ENCODE results near the gene CNOT9.
"Not testable (repeated sequence)": the region's sequence is repeated elsewhere in the genome, so short reads cannot be mapped to it uniquely, and the experiment has no call there.

CNOT9 gene, protein sequence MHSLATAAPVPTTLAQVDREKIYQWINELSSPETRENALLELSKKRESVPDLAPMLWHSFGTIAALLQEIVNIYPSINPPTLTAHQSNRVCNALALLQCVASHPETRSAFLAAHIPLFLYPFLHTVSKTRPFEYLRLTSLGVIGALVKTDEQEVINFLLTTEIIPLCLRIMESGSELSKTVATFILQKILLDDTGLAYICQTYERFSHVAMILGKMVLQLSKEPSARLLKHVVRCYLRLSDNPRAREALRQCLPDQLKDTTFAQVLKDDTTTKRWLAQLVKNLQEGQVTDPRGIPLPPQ

DNA sequence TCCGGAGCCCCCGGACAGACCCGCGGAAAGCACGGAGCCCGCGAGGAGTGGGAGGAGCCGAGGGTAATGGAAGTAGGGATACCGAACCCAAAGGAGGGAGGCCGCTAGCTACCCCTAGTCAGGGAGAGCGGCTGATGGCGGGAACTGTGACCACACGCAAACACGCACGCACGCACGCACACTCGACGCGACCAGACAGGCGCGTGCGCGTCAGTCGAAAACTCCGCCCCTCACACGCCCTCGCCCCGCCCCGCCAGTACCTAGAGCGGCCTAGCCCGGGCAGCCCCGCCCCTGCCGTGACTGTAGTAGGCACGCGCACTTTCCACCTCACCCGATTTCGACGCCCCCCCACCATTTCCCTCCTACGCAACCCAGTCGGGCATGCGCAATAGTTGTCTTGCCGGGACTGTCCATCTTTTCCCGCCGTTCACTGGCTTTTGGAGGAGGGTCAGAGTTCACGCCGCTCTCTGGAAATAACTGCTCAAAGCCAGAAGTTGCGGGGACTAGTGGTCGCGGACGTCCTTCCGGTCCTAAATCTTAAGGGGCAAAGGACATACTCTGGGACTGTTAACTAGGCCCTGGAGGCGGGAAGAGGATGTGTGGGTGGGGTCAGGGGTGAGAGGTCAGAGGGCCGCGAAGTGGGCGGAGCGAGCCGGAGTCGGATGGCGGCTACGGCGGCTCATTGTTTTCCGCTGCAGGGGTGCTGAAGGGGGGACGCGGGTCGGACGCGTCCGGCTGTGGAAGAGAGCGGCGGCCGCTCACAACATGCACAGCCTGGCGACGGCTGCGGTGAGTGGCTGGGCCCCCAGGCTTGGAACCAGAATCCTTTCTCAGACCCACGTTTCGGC lies at the start of gene CNOT9, which contains the start of gene USP37:
Gene CNOT9 (plus strand): TSS at position 650 of the 848 bp plus-strand sequence. CDS start 116 bp downstream, at position 766.
Gene USP37 (minus strand): TSS at position 162 of the 848 bp plus-strand sequence. CDS start 9,698 bp downstream, outside the sequence.
- H3K4me3 Mint-ChIP-seq = peak within 1 kb of the TSS; percentile 97
- no peaks in the 10 kb centered on the region for H3K27me3 Mint-ChIP-seq
- H3K27ac Mint-ChIP-seq = peak within 1 kb of the TSS; percentile 100
- H3K36me3 Mint-ChIP-seq (ENCODE audit: low read depth) = peaks cover 76% of the 10 kb centered on the region
- H3K9me3 Mint-ChIP-seq = no peaks in the 10 kb centered on the region
- H3K4me1 Mint-ChIP-seq (ENCODE audit: low read depth) = peaks cover 52% of the 10 kb centered on the region

DNA sequence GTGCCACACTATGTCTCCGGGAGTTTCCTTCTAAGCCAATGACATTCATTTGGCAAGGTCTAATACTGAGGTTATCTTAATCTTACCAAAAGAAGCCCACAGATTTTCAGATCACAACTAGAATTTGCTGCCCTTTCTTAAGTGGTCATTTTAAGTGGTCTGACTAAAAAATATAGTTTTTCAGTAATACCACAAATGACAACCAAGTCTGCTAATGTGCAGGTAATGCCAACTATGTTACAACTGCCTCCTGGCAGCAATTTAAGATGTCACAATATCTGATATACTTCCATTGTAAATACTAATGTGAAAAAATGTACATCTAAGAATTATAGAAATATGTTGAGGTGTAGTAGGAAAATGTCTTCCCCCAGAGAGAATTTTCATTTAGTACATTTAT lies 49.8 kb upstream of the CNOT9 start:
- Mint-ChIP-seq H3K27ac (no peak overlapping the region), H3K9me3 (no peaks in the 10 kb centered on the region), H3K4me1 (ENCODE audit: low read depth) (peaks cover 20% of the 10 kb centered on the region), H3K27me3 (no peaks in the 10 kb centered on the region), H3K36me3 (ENCODE audit: low read depth) (peaks cover 67% of the 10 kb centered on the region), H3K4me3 (no peak overlapping the region)

DNA sequence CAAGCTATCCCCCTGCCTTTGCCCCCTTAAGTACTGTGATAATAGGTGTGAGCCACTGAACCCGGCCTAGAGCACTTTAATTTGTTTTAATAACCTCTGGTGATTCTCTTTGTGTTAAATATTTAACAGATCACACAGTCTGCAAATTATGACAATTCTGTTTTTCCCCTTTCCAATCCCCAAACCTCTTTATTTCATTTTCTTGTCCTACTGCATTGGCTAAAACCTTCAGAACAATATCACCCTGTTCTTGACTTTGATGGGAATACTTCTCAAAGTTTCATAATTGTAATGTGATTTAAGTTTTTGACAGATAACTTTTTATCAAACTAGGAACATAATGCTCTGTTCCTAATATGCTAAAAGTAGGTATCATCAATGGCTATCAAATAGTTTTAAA lies 45.0 kb upstream of the CNOT9 start:
- Mint-ChIP-seq H3K9me3 (no peaks in the 10 kb centered on the region), H3K4me1 (ENCODE audit: low read depth) (peaks cover 3% of the 10 kb centered on the region), H3K27me3 (no peaks in the 10 kb centered on the region), H3K36me3 (ENCODE audit: low read depth) (peaks cover 71% of the 10 kb centered on the region), H3K27ac (no peak overlapping the region), H3K4me3 (no peak overlapping the region)

DNA sequence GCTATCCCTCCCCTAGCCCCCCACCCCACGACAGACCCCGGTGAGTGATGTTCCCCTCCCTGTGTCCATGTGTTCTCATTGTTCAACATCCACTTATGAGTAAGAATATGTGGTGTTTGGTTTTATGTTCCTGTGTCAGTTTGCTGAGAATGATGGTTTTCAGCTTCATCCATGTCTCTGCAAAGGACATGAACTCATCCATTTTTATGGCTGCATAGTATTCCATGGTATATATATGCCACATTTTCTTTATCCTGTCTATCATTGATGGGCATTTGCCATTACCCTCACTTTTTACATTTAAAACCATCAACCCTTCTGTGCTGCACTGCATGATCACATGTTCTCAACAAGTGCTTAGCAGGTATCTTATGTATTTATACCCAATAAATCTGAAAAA lies 40.2 kb upstream of the CNOT9 start:
- H3K4me1 Mint-ChIP-seq (ENCODE audit: low read depth); H3K27me3 Mint-ChIP-seq; H3K4me3 Mint-ChIP-seq; H3K9me3 Mint-ChIP-seq; H3K27ac Mint-ChIP-seq: not testable (repeated sequence)
- H3K36me3 Mint-ChIP-seq (ENCODE audit: low read depth) = peaks cover 89% of the 10 kb centered on the region

DNA sequence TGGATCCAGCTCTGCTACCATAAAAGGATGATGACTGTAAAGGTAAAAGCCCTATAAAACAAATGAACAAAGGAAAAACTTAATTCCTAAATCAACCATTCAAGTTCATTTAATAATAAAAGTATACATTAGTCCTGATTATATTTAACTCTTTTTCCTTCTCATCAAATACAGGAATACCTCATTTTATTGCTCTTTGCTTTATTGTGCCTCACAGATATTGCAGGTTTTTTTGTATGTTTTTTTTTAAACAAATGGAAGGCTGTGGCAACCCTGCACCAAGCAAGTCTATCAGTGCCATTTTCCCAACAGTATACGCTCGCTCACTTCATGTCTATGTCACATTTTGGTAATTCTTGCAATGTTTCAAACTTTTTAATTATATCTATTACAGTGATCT lies 38.6 kb upstream of the CNOT9 start:
- H3K4me1 Mint-ChIP-seq (ENCODE audit: low read depth) = no peaks in the 10 kb centered on the region
- H3K9me3 Mint-ChIP-seq = no peaks in the 10 kb centered on the region
- H3K27me3 Mint-ChIP-seq = no peaks in the 10 kb centered on the region
- peaks cover 79% of the 10 kb centered on the region for H3K36me3 Mint-ChIP-seq (ENCODE audit: low read depth)
- H3K27ac Mint-ChIP-seq = no peak overlapping the region
- H3K4me3 Mint-ChIP-seq = no peak overlapping the region

DNA sequence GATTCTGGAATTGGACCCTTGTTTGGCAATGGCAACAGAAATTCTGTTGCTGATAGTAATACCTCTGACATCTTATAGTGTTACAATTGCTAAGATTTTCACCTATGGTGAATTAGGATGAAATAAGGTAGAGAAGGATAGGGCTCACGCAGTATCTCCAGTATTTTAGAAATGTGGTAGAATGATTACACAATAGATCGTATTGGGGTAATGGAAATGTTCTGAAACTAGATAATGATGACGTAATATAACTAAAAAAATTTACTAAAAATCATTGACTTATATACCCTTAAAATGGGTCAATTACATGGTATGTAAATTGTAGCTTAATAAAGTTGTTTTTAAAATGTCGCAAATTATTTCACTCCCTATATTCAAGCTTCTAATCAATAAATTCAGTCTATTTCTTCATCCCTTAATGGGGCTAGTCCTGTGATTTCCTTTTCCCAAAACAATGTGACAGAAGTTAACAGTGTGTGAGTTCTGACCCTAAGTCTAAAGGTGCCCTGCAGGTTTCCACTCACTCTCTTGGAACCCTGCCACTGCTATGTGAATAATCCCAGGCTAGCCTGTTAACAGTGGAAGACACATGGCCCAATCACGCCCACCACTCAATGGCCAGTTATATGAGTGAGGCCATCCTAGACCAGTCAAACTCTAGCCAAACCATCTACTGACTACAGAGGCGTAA lies 31.7 kb upstream of the CNOT9 start:
- H3K4me3 Mint-ChIP-seq = no peak overlapping the region
- no peaks in the 10 kb centered on the region for H3K9me3 Mint-ChIP-seq
- no peaks in the 10 kb centered on the region for H3K4me1 Mint-ChIP-seq (ENCODE audit: low read depth)
- no peaks in the 10 kb centered on the region for H3K27me3 Mint-ChIP-seq
- peaks cover 59% of the 10 kb centered on the region for H3K36me3 Mint-ChIP-seq (ENCODE audit: low read depth)
- H3K27ac Mint-ChIP-seq = no peak overlapping the region

DNA sequence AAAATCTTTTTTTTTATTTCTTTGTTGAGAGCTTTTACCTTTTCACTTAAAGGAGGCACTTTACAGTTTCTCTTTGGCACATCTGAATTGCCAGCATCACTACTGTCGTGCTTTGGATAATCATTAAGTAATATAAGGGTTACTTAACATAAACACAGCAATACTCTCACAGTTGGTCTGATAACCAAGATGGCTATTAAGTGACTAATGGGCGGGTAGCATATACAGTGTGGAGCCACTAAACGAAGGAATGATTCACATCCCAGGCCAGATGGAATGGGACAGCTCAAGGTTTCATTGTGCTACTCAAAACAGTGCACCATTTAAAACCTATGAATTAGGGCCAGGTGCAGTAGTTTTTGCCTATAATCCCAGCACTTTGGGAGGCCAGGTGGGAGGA lies 28.6 kb upstream of the CNOT9 start:
- Mint-ChIP-seq H3K9me3 (no peaks in the 10 kb centered on the region), H3K27ac (no peak overlapping the region), H3K27me3 (no peaks in the 10 kb centered on the region), H3K4me1 (ENCODE audit: low read depth) (no peaks in the 10 kb centered on the region), H3K4me3 (no peak overlapping the region), H3K36me3 (ENCODE audit: low read depth) (peaks cover 61% of the 10 kb centered on the region)

- Mint-ChIP-seq H3K36me3 (ENCODE audit: low read depth) (peaks cover 73% of the 10 kb centered on the region), H3K27ac (no peak overlapping the region), H3K4me1 (ENCODE audit: low read depth) (peaks cover 12% of the 10 kb centered on the region), H3K9me3 (no peaks in the 10 kb centered on the region), H3K4me3 (no peak overlapping the region), H3K27me3 (no peaks in the 10 kb centered on the region)
Observed at GRCh38 chr2:218546012-218546411, 22.6 kb upstream of the CNOT9 start.

DNA sequence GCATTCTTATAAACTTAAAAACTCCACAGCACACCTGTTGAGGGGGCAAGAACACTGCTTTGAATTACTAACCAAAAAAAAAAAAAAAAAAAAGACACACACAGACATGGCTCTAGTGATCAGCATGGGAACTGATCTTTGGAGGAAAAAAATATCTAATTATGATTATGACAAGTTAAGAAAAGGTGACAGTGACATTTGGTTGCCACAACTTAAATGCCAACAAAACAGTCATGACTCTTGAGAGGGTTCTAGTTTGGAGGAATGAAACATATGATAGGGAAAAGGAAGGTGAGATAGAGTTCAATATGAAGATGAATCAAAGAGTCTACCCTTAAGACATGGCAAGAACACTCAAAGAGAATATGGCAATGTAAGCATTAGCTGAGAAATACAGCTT lies 21.1 kb upstream of the CNOT9 start:
- Mint-ChIP-seq H3K9me3 (no peaks in the 10 kb centered on the region), H3K4me1 (ENCODE audit: low read depth) (peaks cover 12% of the 10 kb centered on the region), H3K4me3 (no peak overlapping the region)

DNA sequence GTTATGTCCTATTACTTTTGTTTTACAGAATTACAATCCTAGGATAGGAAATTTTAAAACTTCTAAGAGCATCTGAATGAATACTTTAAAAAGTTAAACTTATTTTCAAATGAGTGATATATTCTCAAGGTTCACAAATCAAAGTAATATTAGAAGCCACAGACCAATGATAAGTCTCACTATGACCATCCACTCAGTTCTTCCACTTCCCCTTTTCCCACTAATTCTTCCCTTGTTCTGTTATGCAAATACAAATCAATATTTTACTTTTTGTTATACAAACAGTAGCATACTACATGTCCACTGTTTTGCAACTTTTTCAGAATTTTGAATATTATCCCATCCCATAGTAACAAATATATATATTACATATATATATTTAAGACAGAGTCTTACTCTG lies 20.7 kb upstream of the CNOT9 start:
- Mint-ChIP-seq H3K9me3 (no peaks in the 10 kb centered on the region), H3K4me1 (ENCODE audit: low read depth) (peaks cover 12% of the 10 kb centered on the region), H3K27me3 (no peaks in the 10 kb centered on the region), H3K27ac (no peak overlapping the region), H3K36me3 (ENCODE audit: low read depth) (peaks cover 71% of the 10 kb centered on the region), H3K4me3 (no peak overlapping the region)

More for the DNA sequence above, 21.1 kb upstream of the CNOT9 start:
- Mint-ChIP-seq H3K27ac (no peak overlapping the region), H3K27me3 (no peaks in the 10 kb centered on the region), H3K36me3 (ENCODE audit: low read depth) (peaks cover 71% of the 10 kb centered on the region)

DNA sequence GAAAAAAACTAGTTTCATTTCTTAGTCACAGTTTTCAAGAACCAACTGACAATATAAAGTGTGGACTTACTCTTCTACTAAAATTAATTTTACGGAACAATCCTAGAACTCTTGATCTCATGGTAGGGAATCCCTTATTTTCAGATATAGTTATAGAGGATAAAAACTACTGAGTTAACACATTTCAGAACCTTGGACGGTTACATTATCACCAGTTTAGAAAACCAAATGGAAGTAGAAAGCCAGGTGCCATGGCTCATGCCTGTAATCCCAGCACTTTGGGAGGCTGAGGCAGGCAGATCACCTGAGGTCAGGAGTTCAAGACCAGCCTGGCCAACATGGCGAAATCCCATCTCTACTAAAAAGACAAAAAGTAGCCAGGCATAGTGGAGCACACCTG lies 14.4 kb upstream of the CNOT9 start:
- H3K27ac Mint-ChIP-seq; H3K4me3 Mint-ChIP-seq; H3K4me1 Mint-ChIP-seq (ENCODE audit: low read depth); H3K9me3 Mint-ChIP-seq; H3K27me3 Mint-ChIP-seq: not testable (repeated sequence)
- H3K36me3 Mint-ChIP-seq (ENCODE audit: low read depth) = peaks cover 71% of the 10 kb centered on the region

GRCh38 chr2:218555527-218555926 lies 13.1 kb upstream of the CNOT9 start:
- no peaks in the 10 kb centered on the region for H3K9me3 Mint-ChIP-seq
- H3K36me3 Mint-ChIP-seq (ENCODE audit: low read depth) = peaks cover 77% of the 10 kb centered on the region
- no peak overlapping the region for H3K27ac Mint-ChIP-seq
- H3K27me3 Mint-ChIP-seq = no peaks in the 10 kb centered on the region
- H3K4me1 Mint-ChIP-seq (ENCODE audit: low read depth) = peaks cover 4% of the 10 kb centered on the region
- no peak overlapping the region for H3K4me3 Mint-ChIP-seq

GRCh38 chr2:218557941-218558340 lies 10.7 kb upstream of the CNOT9 start:
- H3K4me3 Mint-ChIP-seq = no peak overlapping the region
- H3K27me3 Mint-ChIP-seq = no peaks in the 10 kb centered on the region
- peaks cover 4% of the 10 kb centered on the region for H3K4me1 Mint-ChIP-seq (ENCODE audit: low read depth)
- no peak overlapping the region for H3K27ac Mint-ChIP-seq
- no peaks in the 10 kb centered on the region for H3K9me3 Mint-ChIP-seq
- peaks cover 78% of the 10 kb centered on the region for H3K36me3 Mint-ChIP-seq (ENCODE audit: low read depth)

GRCh38 chr2:218558986-218559385 lies 9.7 kb upstream of the CNOT9 start:
- peaks cover 76% of the 10 kb centered on the region for H3K36me3 Mint-ChIP-seq (ENCODE audit: low read depth)
- no peaks in the 10 kb centered on the region for H3K9me3 Mint-ChIP-seq
- no peak overlapping the region for H3K4me3 Mint-ChIP-seq
- no peak overlapping the region for H3K27ac Mint-ChIP-seq
- H3K27me3 Mint-ChIP-seq = no peaks in the 10 kb centered on the region
- H3K4me1 Mint-ChIP-seq (ENCODE audit: low read depth) = peaks cover 4% of the 10 kb centered on the region

DNA sequence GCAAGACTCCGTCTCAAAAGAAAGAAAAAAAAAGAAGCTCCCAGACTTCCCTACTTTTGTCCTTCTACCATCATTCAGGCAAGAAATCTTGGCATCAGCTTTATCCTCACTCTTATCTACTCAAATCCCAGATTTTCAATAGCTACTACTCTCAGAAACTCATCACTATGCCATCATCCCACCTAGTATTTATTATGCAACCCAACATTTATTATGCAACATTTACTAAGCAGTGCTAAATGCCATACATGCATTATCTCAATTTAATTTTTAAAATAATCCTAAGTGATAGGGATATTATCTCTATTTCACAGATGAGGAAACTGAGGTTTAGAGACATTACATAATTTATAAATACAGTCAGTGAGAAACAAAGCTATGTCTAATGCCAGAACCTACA lies 4.6 kb upstream of the CNOT9 start:
- Mint-ChIP-seq H3K4me3 (no peak overlapping the region), H3K4me1 (ENCODE audit: low read depth) (peaks cover 18% of the 10 kb centered on the region), H3K27me3 (no peaks in the 10 kb centered on the region), H3K36me3 (ENCODE audit: low read depth) (peaks cover 74% of the 10 kb centered on the region), H3K27ac (no peak overlapping the region), H3K9me3 (no peaks in the 10 kb centered on the region)
